WI38 (cell line): ENCODE results near the gene ITPR1.

Source experiments
- H3K4me3 ChIP-seq: 2 replicates; pipeline ENCODE4 v1.5.1; 2011; ENCODE audit warnings: low read depth, mild to moderate bottlenecking, control low read depth, low read length
- CTCF ChIP-seq: IDR thresholded peaks from 2 replicates; pipeline ENCODE4 v1.5.1; 2012; ENCODE audit warnings: low read depth, mild to moderate bottlenecking, control low read depth, low read length

The ITPR1 gene

GRCh38 chr3:4836516-4836915 is 343.4 kb downstream of the ITPR1 start:
- no peak for TF ChIP-seq CTCF
- H3K4me3 ChIP-seq: no peak overlapping the region

GRCh38 chr3:4837374-4837930 is 344.3 kb downstream of the ITPR1 start:
- no peak overlapping the region for H3K4me3 ChIP-seq

GRCh38 chr3:4838621-4839022 is 345.5 kb downstream of the ITPR1 start:
- no peak overlapping the region for H3K4me3 ChIP-seq
- no peak for TF ChIP-seq CTCF

More at GRCh38 chr3:4837374-4837930, 344.3 kb downstream of the ITPR1 start:
- TF ChIP-seq CTCF: no peak

- H3K4me3 ChIP-seq: no peak overlapping the region
- TF ChIP-seq CTCF: no peak
These were observed 346.1 kb downstream of the ITPR1 start for GRCh38 chr3:4839278-4839677.

- TF ChIP-seq CTCF: no peak
- no peak overlapping the region for H3K4me3 ChIP-seq
These were observed 348.1 kb downstream of the ITPR1 start for GRCh38 chr3:4841225-4841624.

GRCh38 chr3:4841776-4842440 is 348.8 kb downstream of the ITPR1 start:
- no peak for TF ChIP-seq CTCF
- H3K4me3 ChIP-seq: no peak overlapping the region

GRCh38 chr3:4843619-4844018 is 350.5 kb downstream of the ITPR1 start:
- no peak for TF ChIP-seq CTCF
- H3K4me3 ChIP-seq: no peak overlapping the region
